Heart left ventricle (tissue), 16 donors: ENCODE data around the gene RIPK3. TPM values are rescaled to one million over a fixed set of nuclear protein-coding genes. Genes with fewer than 3 reads are reported as not detected.
"Not testable (repeated sequence)": the region's sequence is repeated elsewhere in the genome, so short reads cannot be mapped to it uniquely, and the experiment has no call there.

Experiments used
- ATAC-seq, 4 donors: fragments of 200-7000 bp; cut with Tn5 transposase; one replicate each; pipeline ENCODE4 v1.9.1; 2020 to 2022; ENCODE audit warnings: moderate library complexity in 4 of 4, mild to moderate bottlenecking in 3 of 4, moderate number of reproducible peaks in 1 of 4
- DNase-seq, 5 donors: peaks; one replicate each; pipeline ENCODE4 v3.0.0-alpha.2; 2020
- H3K27ac ChIP-seq, 12 donors: fragments of 200-600 bp; sonication (generic) in 4 of 12; one replicate each; pipeline versions ENCODE4 v1.5.0 to v1.8.0; 2016 to 2022; ENCODE audit warnings: mild to moderate bottlenecking in 2 of 12
- H3K27me3 ChIP-seq, 9 donors: fragments of 200-600 bp; sonication (generic) in 2 of 9; one replicate each; pipeline versions ENCODE4 v1.5.1 to v1.8.0; 2016 to 2022; ENCODE audit warnings: mild to moderate bottlenecking in 3 of 9
- H3K36me3 ChIP-seq, 9 donors: fragments of 200-600 bp; sonication (generic) in 2 of 9; one replicate each; pipeline versions ENCODE4 v1.5.0 to v1.8.0; 2018 to 2022; ENCODE audit warnings: mild to moderate bottlenecking in 2 of 9
- H3K4me1 ChIP-seq, 12 donors: fragments of 200-600 bp; sonication (generic) in 4 of 12; one replicate each; pipeline versions ENCODE4 v1.5.0 to v1.8.0; 2016 to 2022; ENCODE audit warnings: mild to moderate bottlenecking in 3 of 12
- H3K4me3 ChIP-seq, 12 donors: fragments of 200-600 bp; sonication (generic) in 4 of 12; one replicate each; pipeline versions ENCODE4 v1.5.0 to v1.8.0; 2017 to 2022; ENCODE audit warnings: mild to moderate bottlenecking in 9 of 12, moderate library complexity in 4 of 12
- H3K9me3 ChIP-seq, 12 donors: fragments of 200-600 bp; sonication (generic) in 4 of 12; one replicate each; pipeline versions ENCODE4 v1.5.0 to v1.8.0; 2016 to 2022; ENCODE audit warnings: mild to moderate bottlenecking in 1 of 12
- CTCF ChIP-seq, 12 donors: fragments of 200-600 bp; sonication (generic) in 4 of 12; IDR thresholded peaks; one replicate each; pipeline versions ENCODE4 v1.5.0 to v1.8.0; 2018 to 2022; ENCODE audit warnings: antibody characterized with exemption in 12 of 12, mild to moderate bottlenecking in 5 of 12
- POLR2A ChIP-seq, 2 donors: fragments of 450-650 bp; IDR thresholded peaks; one replicate each; pipeline ENCODE4 v1.6.1; 2017; ENCODE audit warnings: antibody characterized with exemption in 2 of 2, mild to moderate bottlenecking in 2 of 2, moderate library complexity in 2 of 2
- WGBS, 4 donors: extraction: QIAGEN DNeasy Blood & Tissue Kit in 2 of 4; methylation state at CpG; one replicate each; pipeline versions ENCODE4 v1.1.5 to v1.1.7; 2013 to 2018; 5-methylcytosine and 5-hydroxymethylcytosine counted together
- intact Hi-C, 10 donors: fragments of 100-400 bp; cut with DNase I; formaldehyde crosslinking; loops; one replicate each; pipeline versions ENCODE4 v1.11.1 to v1.14.2; 2022
- polyA plus RNA-seq, 2 donors: library from polyadenylated mRNA; stranded (reverse); fragments of 200-250 nt; gene quantifications; one replicate each; pipeline ENCODE4 v1.2.3, GENCODE V29; 2013
- total RNA-seq, 9 donors: library from RNA; depleted of rRNA in 2 of 9; stranded (reverse); fragments of >200 nt in 2 of 9; fragmentation: NEBNext Ultra II Directional in 3 of 9; extraction: Animal tissue kit (Norgen Biotek cat#: 25700) in 3 of 9; gene quantifications; one replicate each; pipeline versions ENCODE4 v1.1.0 to v1.2.4, GENCODE V29; 2016 to 2023
- donor health status: ischemic (EF 13 %, LVEDD 7.1; RV severe dilation, severe dysfunction).
- donor health status: healthy with polysubstance abuse.
- donor health status: DM: no; HTN: yes; CAD: no.
- donor health status: DM: no; HTN: no; CAD: no.
- donor health status: ischemic (EF 25% LVEDD 6.9; RV normal size, moderate dysfunction).
- donor health status: ischemic (EF 25% LVEDD 5.7; RV mildly dilated, moderate dysfunction).
- donor health status: healthy.
- donor health status: DM: yes; HTN: yes; CAD: no.
- donor health status: ischemic (EF 35%, LVEDD 5.7; RV mildly dilated, moderate dysfunction).
- donor health status: nonischemic (EF 11% LVEDD 7.7; RV severe dilation, severe dysfunction).
- donor health status: DM: yes; HTN: yes; CAD: no.
- donor health status: PGD.
- donor health status: ischemic (EF 29% LVEDD 5.4; RV normal size, mild dysfunction).
- donor health status: nonischemic (EF 23%, LVEDD 6.1; RV moderate dilation, normal function).

RIPK3 gene
- total and polyA plus RNA-seq, 11 donors = 0.75 to 10.5 (median 3.0) TPM

GRCh38 chr14:24330973-24331674 is 8.7 kb downstream of the RIPK3 start:
- ATAC-seq (no peak), DNase-seq (peak in 1 of 5 donors; percentile 12)
- H3K9me3 ChIP-seq = no peaks in the 10 kb centered on the region
- TF ChIP-seq CTCF (IDR thresholded peaks at IDR 0.05) (no peak), POLR2A (IDR thresholded peaks at IDR 0.05) (no peak)
- peaks cover 0 to 36% (median 14%) of the 10 kb centered on the region in 9 donors for H3K27me3 ChIP-seq
- peaks cover 6 to 96% (median 35%) of the 10 kb centered on the region in 12 donors for H3K4me1 ChIP-seq
- peaks cover 0 to 18% (median 5%) of the 10 kb centered on the region in 9 donors for H3K36me3 ChIP-seq
- 90 to 92% (median 91%) methylated on average over 6 to 10 of the region's 10 CpGs for WGBS, 4 donors
- intact Hi-C loops = loop anchor here in 4 of 10 donors (5.0 kb wide), 3 partner anchors 81 to 106 kb away; no protein-coding TSS in a partner anchor
- no peak overlapping the region for H3K4me3 ChIP-seq
- H3K27ac ChIP-seq = no peak overlapping the region

GRCh38 chr14:24329736-24330135 is 10.1 kb downstream of the RIPK3 start:
- H3K27ac ChIP-seq = peak overlapping the region in 1 of 12 donors; percentile 77
- TF ChIP-seq CTCF (IDR thresholded peaks at IDR 0.05) (no peak), POLR2A (IDR thresholded peaks at IDR 0.05) (no peak)
- peaks cover 0 to 25% (median 9%) of the 10 kb centered on the region in 9 donors for H3K36me3 ChIP-seq
- intact Hi-C loops = loop anchor here in 4 of 10 donors (5.0 kb wide), 3 partner anchors 83 to 108 kb away; no protein-coding TSS in a partner anchor
- ATAC-seq (peak in 2 of 4 donors; percentile 9 to 25), DNase-seq (peak in 4 of 5 donors; percentile 48 to 84 (median 58))
- H3K9me3 ChIP-seq = no peaks in the 10 kb centered on the region
- peaks cover 6 to 82% (median 25%) of the 10 kb centered on the region in 12 donors for H3K4me1 ChIP-seq
- no peak overlapping the region for H3K4me3 ChIP-seq
- WGBS, 4 donors = 65 to 83% (median 77%) methylated on average over 4 to 9 of the region's 9 CpGs
- peaks cover 0 to 24% (median 10%) of the 10 kb centered on the region in 9 donors for H3K27me3 ChIP-seq

- DNase-seq (no peak), ATAC-seq (no peak)
- H3K4me1 ChIP-seq = peaks cover 6 to 76% (median 20%) of the 10 kb centered on the region in 12 donors
- peaks cover 0 to 29% (median 12%) of the 10 kb centered on the region in 9 donors for H3K36me3 ChIP-seq
- H3K4me3 ChIP-seq = no peak overlapping the region
- no peak for TF ChIP-seq CTCF (IDR thresholded peaks at IDR 0.05)
- no peak for TF ChIP-seq POLR2A (IDR thresholded peaks at IDR 0.05)
- 81 to 89% (median 87%) methylated on average over 8 to 12 of the region's 12 CpGs for WGBS, 4 donors
- intact Hi-C loops = no loop called here
- peak overlapping the region in 1 of 12 donors; percentile 77 for H3K27ac ChIP-seq
- H3K27me3 ChIP-seq = peaks cover 0 to 18% (median 5%) of the 10 kb centered on the region in 9 donors
- no peaks in the 10 kb centered on the region for H3K9me3 ChIP-seq
Observed at GRCh38 chr14:24329073-24329663, 10.6 kb downstream of the RIPK3 start.

GRCh38 chr14:24327914-24328313 is 11.9 kb downstream of the RIPK3 start:
- peak overlapping the region in 1 of 12 donors; percentile 78 for H3K27ac ChIP-seq
- H3K27me3 ChIP-seq, H3K9me3 ChIP-seq, H3K4me3 ChIP-seq, ATAC-seq, intact Hi-C loops: not testable (repeated sequence)
- H3K36me3 ChIP-seq = peaks cover 0 to 40% (median 16%) of the 10 kb centered on the region in 9 donors
- 3 to 6% (median 4%) methylated on average over 8 to 9 of the region's 9 CpGs for WGBS, 4 donors
- DNase-seq = peak in 2 of 5 donors; percentile 56 to 63
- peak; percentile 40 to 73 (median 58) for TF ChIP-seq CTCF (IDR thresholded peaks at IDR 0.05)
- H3K4me1 ChIP-seq = peaks cover 6 to 64% (median 13%) of the 10 kb centered on the region in 12 donors
